CD4-positive, alpha-beta T cell (primary cell): ENCODE data around the gene SFT2D2. TPM values are rescaled to one million over a fixed set of nuclear protein-coding genes. Genes with fewer than 3 reads are reported as not detected.

Source experiments
- ATAC-seq: fragments of 200-7000 bp; cut with Tn5 transposase; one replicate; pipeline ENCODE4 v1.10.0; 2022; ENCODE audit warnings: mild to moderate bottlenecking; ENCODE audit not compliant: poor library complexity
- CTCF ChIA-PET: fragments of 350-600 bp; sonication (Branson Sonifier 250); formaldehyde crosslinking; loops from one replicate; lab custom pipeline; 2021; ENCODE audit warnings: antibody characterized with exemption, inconsistent platforms; lab: Charles Lee
- POLR2A ChIA-PET: fragments of 350-600 bp; sonication (Branson Sonifier 250); formaldehyde crosslinking; loops from one replicate; lab custom pipeline; 2021; ENCODE audit warnings: antibody characterized with exemption, inconsistent platforms; lab: Charles Lee
- DNase-seq, 14 experiments: peaks; one replicate each; pipeline ENCODE4 v3.0.0-alpha.2; 2013 to 2020; ENCODE audit warnings: mixed read lengths in 2 of 14
- H3K27ac ChIP-seq, 2 donors: one replicate each; pipeline versions ENCODE4 v1.5.1 to v1.7.0; 2013; ENCODE audit warnings: low read length in 2 of 2, low read depth in 1 of 2, mild to moderate bottlenecking in 1 of 2
- H3K27me3 ChIP-seq, 2 experiments: 1 replicate in 1 of 2; 2 replicates in 1 of 2; pipeline versions ENCODE4 v1.6.1 to v1.7.0; 2013; ENCODE audit warnings: low read length in 2 of 2, control low read depth in 1 of 2, mild to moderate bottlenecking in 1 of 2, moderate library complexity in 1 of 2; ENCODE audit not compliant: insufficient read depth in 2 of 2, control insufficient read depth in 1 of 2
- H3K36me3 ChIP-seq: one replicate; pipeline ENCODE4 v1.6.1; 2013; ENCODE audit warnings: low read length, control low read depth; ENCODE audit not compliant: insufficient read depth
- H3K4me1 ChIP-seq: one replicate; pipeline ENCODE4 v1.6.1; 2013; ENCODE audit warnings: low read length, control low read depth; ENCODE audit not compliant: insufficient read depth
- H3K4me3 ChIP-seq: one replicate; pipeline ENCODE4 v1.5.1; 2013; ENCODE audit warnings: mild to moderate bottlenecking, low read length, moderate library complexity
- H3K9me3 ChIP-seq, 2 experiments: 1 replicate in 1 of 2; 2 replicates in 1 of 2; pipeline versions ENCODE4 v1.6.1 to v1.7.0; 2013; ENCODE audit warnings: low read length in 2 of 2, mild to moderate bottlenecking in 2 of 2, control low read depth in 1 of 2, moderate library complexity in 1 of 2; ENCODE audit not compliant: control insufficient read depth in 1 of 2, insufficient read depth in 1 of 2
- H3K27ac Mint-ChIP-seq: one replicate; pipeline ENCODE4 v1.8.0; 2020; ENCODE audit warnings: mixed read lengths
- H3K27me3 Mint-ChIP-seq: one replicate; pipeline ENCODE4 v1.8.0; 2021; ENCODE audit warnings: mixed read lengths
- H3K36me3 Mint-ChIP-seq: one replicate; pipeline ENCODE4 v1.8.0; 2021; ENCODE audit warnings: low read depth, mixed read lengths
- H3K4me1 Mint-ChIP-seq: one replicate; pipeline ENCODE4 v1.8.0; 2021; ENCODE audit warnings: low read depth, mixed read lengths
- H3K4me3 Mint-ChIP-seq: one replicate; pipeline ENCODE4 v1.8.0; 2020; ENCODE audit warnings: mild to moderate bottlenecking, mixed read lengths
- H3K9me3 Mint-ChIP-seq: one replicate; pipeline ENCODE4 v1.8.0; 2020; ENCODE audit warnings: mixed read lengths
- intact Hi-C, 2 experiments: fragments of 100-400 bp; cut with DNase I in 1 of 2; cut with micrococcal nuclease in 1 of 2; formaldehyde crosslinking; loops; one replicate each; pipeline versions ENCODE4 v1.15.1 to v1.9.0; 2023 to 2025; cut with DNase I, micrococcal nuclease
- total RNA-seq, 174 experiments: library from RNA in 2 of 174; stranded (reverse) in 2 of 174; gene quantifications; one replicate each; pipeline ENCODE4 v1.2.3 and lab custom pipeline; 2021 to 2026
- TF ChIP-seq, protein P1 (sequence below): fragments of 200-600 bp; IDR thresholded peaks from one replicate; pipeline ENCODE4 v1.8.0; 2022; ENCODE audit warnings: antibody characterized with exemption, mild to moderate bottlenecking

The SFT2D2 gene
- total RNA-seq, 2 experiments from 2014 or later: 47.0 to 51.7 TPM

DNA sequence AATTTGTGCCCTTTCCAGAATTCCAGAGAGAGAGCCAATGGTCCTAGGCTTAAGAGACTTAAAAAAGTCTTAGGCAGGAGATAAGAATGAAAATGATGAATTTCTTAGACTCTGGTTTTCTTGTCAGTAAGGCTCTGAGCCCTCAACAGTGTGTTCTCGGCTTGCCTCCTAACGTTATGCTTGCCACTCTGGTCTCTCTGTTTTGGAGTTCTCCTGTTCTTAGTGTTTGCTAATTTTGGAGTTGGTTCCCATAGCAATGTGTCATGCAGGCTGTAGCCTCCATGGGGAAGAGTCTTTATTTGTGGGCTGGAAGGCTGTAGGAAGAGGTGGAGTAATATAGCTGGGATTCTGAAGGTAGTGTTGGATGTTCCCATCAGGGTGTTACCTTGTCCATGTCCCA, 74.8 kb downstream of the SFT2D2 start:
- Histone ChIP-seq H3K9me3 (peaks cover 0 to 4% of the 10 kb centered on the region in 2 experiments), H3K36me3 (peaks cover 2% of the 10 kb centered on the region), H3K27ac (no peak overlapping the region), H3K4me3 (no peak overlapping the region), H3K4me1 (no peaks in the 10 kb centered on the region), H3K27me3 (no peaks in the 10 kb centered on the region)
- DNase-seq (no peak), ATAC-seq (no peak)
- ChIA-PET POLR2A (no interaction called here), CTCF (no interaction called here)
- H3K4me3 Mint-ChIP-seq: no peak overlapping the region
- H3K27ac Mint-ChIP-seq: no peak overlapping the region
- intact Hi-C loops: no loop called here
- H3K36me3 Mint-ChIP-seq: peaks cover 22% of the 10 kb centered on the region
- TF ChIP-seq, protein P1, sequence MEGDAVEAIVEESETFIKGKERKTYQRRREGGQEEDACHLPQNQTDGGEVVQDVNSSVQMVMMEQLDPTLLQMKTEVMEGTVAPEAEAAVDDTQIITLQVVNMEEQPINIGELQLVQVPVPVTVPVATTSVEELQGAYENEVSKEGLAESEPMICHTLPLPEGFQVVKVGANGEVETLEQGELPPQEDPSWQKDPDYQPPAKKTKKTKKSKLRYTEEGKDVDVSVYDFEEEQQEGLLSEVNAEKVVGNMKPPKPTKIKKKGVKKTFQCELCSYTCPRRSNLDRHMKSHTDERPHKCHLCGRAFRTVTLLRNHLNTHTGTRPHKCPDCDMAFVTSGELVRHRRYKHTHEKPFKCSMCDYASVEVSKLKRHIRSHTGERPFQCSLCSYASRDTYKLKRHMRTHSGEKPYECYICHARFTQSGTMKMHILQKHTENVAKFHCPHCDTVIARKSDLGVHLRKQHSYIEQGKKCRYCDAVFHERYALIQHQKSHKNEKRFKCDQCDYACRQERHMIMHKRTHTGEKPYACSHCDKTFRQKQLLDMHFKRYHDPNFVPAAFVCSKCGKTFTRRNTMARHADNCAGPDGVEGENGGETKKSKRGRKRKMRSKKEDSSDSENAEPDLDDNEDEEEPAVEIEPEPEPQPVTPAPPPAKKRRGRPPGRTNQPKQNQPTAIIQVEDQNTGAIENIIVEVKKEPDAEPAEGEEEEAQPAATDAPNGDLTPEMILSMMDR: no peak
- H3K4me1 Mint-ChIP-seq: no peaks in the 10 kb centered on the region
- no peaks in the 10 kb centered on the region for H3K9me3 Mint-ChIP-seq
- H3K27me3 Mint-ChIP-seq: no peaks in the 10 kb centered on the region

DNA sequence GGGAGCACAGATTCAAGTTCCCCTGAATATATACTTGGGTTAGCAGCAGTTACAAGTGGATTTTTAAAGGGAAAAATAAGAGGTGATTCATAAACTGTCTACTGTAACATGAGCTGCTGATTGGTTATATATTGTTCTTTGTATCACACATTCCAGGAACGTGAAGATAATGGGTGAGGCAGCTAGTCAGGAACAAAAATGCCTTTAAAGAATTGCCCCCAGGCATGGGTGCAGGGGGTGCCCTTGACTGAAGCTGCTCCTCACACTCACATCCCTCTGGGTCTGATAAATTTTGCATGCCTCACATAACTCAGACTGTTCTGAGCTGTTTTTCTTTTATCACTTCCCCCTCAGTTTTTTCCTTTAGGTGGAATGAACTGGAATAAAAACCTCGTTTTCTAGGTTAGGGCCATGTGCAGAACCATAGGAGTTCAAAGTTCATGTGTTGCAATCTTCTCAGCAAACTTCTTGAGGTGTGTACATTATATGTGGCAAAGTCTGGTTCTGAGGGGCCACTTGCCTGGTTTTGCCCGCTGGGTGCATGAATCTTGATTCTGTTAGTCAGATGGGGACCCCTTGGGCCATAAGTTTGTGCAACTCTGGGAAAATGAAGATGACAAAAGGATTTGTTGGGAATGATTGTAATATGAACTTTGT, 76.0 kb downstream of the SFT2D2 start:
- POLR2A ChIA-PET: no interaction called here
- no peak for DNase-seq
- no peak for ATAC-seq
- Mint-ChIP-seq H3K27me3 (no peaks in the 10 kb centered on the region), H3K27ac (no peak overlapping the region), H3K4me3 (no peak overlapping the region), H3K4me1 (no peaks in the 10 kb centered on the region), H3K9me3 (no peaks in the 10 kb centered on the region), H3K36me3 (peaks cover 20% of the 10 kb centered on the region)
- CTCF ChIA-PET: no interaction called here
- Histone ChIP-seq H3K36me3 (peaks cover 2% of the 10 kb centered on the region), H3K27me3 (no peaks in the 10 kb centered on the region), H3K4me3 (no peak overlapping the region), H3K4me1 (no peaks in the 10 kb centered on the region), H3K27ac (no peak overlapping the region), H3K9me3 (no peaks in the 10 kb centered on the region)
- intact Hi-C loops: no loop called here
- TF ChIP-seq, protein P1: no peak

Other genes starting within 250 kb of the SFT2D2 start
- gene GPR161, start 89.1 kb upstream of the SFT2D2 start, total RNA-seq: not detected
- 10 to 100 TPM; 15.8 to 16.4 TPM for gene TIPRL, start 47.0 kb upstream of the SFT2D2 start, total RNA-seq
- 1 to 10 TPM; 1.6 to 1.8 TPM for gene TBX19, start 54.9 kb downstream of the SFT2D2 start, total RNA-seq